Breast epithelium (tissue), 4 donors: Measurements from ENCODE around the gene HMCN2. TPM values are rescaled to one million over a fixed set of nuclear protein-coding genes. Genes with fewer than 3 reads are reported as not detected.

Experiments
- DNase-seq, 2 donors: peaks; one replicate each; pipeline ENCODE4 v3.0.0-alpha.2; 2019; ENCODE audit warnings: low spot score in 2 of 2
- H3K27ac ChIP-seq, 2 donors: fragments of 200-600 bp; sonication (generic) in 1 of 2; one replicate each; pipeline ENCODE4 v1.5.1; 2016 to 2019; ENCODE audit warnings: mild to moderate bottlenecking in 1 of 2
- H3K27me3 ChIP-seq, 2 donors: fragments of 200-600 bp; sonication (generic) in 1 of 2; one replicate each; pipeline versions ENCODE4 v1.5.1 to v1.6.0; 2017 to 2019; ENCODE audit warnings: control low read depth in 1 of 2, mild to moderate bottlenecking in 1 of 2
- H3K36me3 ChIP-seq: fragments of 200-600 bp; one replicate; pipeline ENCODE4 v1.5.1; 2019
- H3K4me1 ChIP-seq, 2 donors: fragments of 200-600 bp; sonication (generic); one replicate each; pipeline ENCODE4 v1.5.1; 2016 to 2019; ENCODE audit warnings: control low read depth in 1 of 2
- H3K4me3 ChIP-seq, 3 donors: fragments of 200-600 bp; sonication (generic); 1 replicate in 2 of 3; 2 replicates in 1 of 3; pipeline ENCODE4 v1.5.1; 2016 to 2019; ENCODE audit warnings: mild to moderate bottlenecking in 3 of 3, moderate library complexity in 2 of 3
- H3K9me3 ChIP-seq, 2 donors: fragments of 200-600 bp; sonication (generic) in 1 of 2; one replicate each; pipeline ENCODE4 v1.5.1; 2016 to 2019; ENCODE audit warnings: control low read depth in 1 of 2
- CTCF ChIP-seq, 3 donors: fragments of 450-650 bp; IDR thresholded peaks; one replicate each; pipeline ENCODE4 v1.5.1; 2016 to 2017; ENCODE audit warnings: antibody characterized with exemption in 3 of 3, mild to moderate bottlenecking in 3 of 3, moderate library complexity in 3 of 3
- POLR2A ChIP-seq: fragments of 450-650 bp; IDR thresholded peaks from one replicate; pipeline ENCODE4 v1.6.1; 2016; ENCODE audit warnings: antibody characterized with exemption, mild to moderate bottlenecking, moderate library complexity
- POLR2AphosphoS5 ChIP-seq, 3 donors: sonication (generic); formaldehyde crosslinking; IDR thresholded peaks; one replicate each; pipeline ENCODE4 v1.6.1; 2017; ENCODE audit warnings: antibody characterized with exemption in 3 of 3
- intact Hi-C: fragments of 100-400 bp; cut with DNase I; formaldehyde crosslinking; loops from one replicate; pipeline ENCODE4 v1.15.1; 2023; ENCODE audit warnings: low total_unique reads
- total RNA-seq, 3 donors: library from RNA; depleted of rRNA; stranded (reverse); fragments of >200 nt; gene quantifications; one replicate each; pipeline ENCODE4 v1.1.0, GENCODE V29; 2016

Gene HMCN2
- total RNA-seq, 3 donors from 2014 or later = 0.29 to 3.8 (median 0.98) TPM

GRCh38 chr9:130447193-130447816, 181.7 kb downstream of the HMCN2 start:
- peak in 1 of 2 donors; percentile 46 for DNase-seq
- Histone ChIP-seq H3K27ac (peak overlapping the region; percentile 83 to 92), H3K4me3 (peak overlapping the region in 1 of 3 donors; percentile 89), H3K27me3 (no peaks in the 10 kb centered on the region), H3K9me3 (no peaks in the 10 kb centered on the region), H3K36me3 (no peaks in the 10 kb centered on the region), H3K4me1 (peaks cover 24 to 44% of the 10 kb centered on the region in 2 donors)
- intact Hi-C loops = no loop called here
- no peak for TF ChIP-seq POLR2AphosphoS5 (IDR thresholded peaks at IDR 0.05)

DNA sequence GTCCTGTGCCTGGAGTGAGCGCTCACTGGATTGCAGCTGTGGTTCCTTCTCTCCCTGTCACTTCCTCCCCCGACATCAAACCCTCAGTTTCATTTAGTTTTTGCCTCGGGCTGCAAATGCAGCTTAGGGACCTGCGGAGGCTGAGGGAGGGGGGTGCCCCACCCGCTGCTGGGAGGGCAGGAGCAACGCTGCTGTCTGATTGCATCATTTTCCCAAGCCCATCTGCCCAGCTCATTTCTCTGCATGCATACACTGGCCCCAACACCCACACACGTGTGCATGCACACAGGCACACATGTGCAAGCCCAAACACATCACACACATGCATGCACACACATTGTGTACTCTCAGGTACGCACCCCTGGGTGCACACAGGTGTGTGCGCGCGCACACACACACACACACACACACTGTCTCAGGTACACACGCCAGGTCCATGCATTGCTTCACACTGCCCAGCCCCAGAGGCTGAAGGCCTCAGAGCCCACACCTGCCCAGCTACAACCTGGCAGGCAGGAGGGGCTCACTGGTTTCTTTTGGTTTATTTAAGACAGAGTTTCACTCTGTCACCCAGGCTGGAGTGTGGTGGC, 182.6 kb downstream of the HMCN2 start:
- no peak for TF ChIP-seq CTCF (IDR thresholded peaks at IDR 0.05)
- no peak for TF ChIP-seq POLR2AphosphoS5 (IDR thresholded peaks at IDR 0.05)
- TF ChIP-seq POLR2A = no peak
- Histone ChIP-seq H3K9me3 (no peaks in the 10 kb centered on the region), H3K4me1 (peaks cover 24 to 44% of the 10 kb centered on the region in 2 donors), H3K27ac (peak overlapping the region; percentile 83 to 92), H3K36me3 (no peaks in the 10 kb centered on the region), H3K27me3 (no peaks in the 10 kb centered on the region), H3K4me3 (peak overlapping the region in 1 of 3 donors; percentile 21)
- intact Hi-C loops = no loop called here
- no peak for DNase-seq

DNA sequence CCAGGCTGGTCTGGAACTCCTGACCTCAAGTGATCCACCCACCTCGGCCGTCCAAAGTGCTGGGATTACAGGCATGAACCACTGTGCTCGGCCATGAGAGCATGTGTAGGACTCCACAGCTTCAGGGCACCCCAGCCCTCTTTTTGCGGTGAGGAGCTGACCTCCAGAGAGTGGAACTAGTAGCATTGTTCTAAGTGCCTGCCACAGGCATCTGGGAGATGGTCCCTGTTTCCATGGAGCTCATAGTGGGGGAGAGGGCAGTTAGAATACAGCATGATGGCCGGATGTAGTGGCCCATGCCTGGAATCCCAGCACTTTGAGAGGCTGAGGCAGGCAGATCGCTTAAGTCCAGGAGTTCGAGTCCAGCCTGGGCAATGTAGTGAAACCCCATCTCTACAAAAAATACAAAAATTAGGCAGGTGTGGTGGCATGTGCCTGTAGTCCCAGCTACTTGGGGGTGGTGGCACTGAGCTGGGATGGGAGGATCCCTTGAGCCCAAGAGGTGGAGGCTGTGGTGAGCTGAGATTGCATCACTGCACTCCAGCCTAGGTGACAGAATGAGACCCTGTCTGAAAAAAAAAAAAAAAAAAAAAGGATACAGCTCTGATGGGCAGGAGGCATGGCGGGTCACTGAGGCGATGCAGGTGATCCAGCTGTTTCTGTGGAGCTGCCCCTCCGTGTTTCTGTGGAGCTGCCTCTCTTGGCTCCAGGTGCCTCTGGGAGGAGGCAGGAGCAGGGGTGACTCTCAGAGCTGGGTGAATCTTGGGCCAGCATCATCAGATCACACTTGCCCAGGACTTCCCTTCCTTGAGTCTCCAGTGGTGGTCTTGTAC, 183.4 kb downstream of the HMCN2 start:
- no peak for DNase-seq
- TF ChIP-seq POLR2AphosphoS5 (IDR thresholded peaks at IDR 0.05) (no peak), CTCF (IDR thresholded peaks at IDR 0.05) (no peak), POLR2A (no peak)
- no peaks in the 10 kb centered on the region for H3K36me3 ChIP-seq
- H3K27me3 ChIP-seq = no peaks in the 10 kb centered on the region
- H3K27ac ChIP-seq = no peak overlapping the region
- H3K4me3 ChIP-seq = no peak overlapping the region
- intact Hi-C loops = no loop called here
- no peaks in the 10 kb centered on the region for H3K9me3 ChIP-seq
- peaks cover 24 to 44% of the 10 kb centered on the region in 2 donors for H3K4me1 ChIP-seq

GRCh38 chr9:130450344-130451003, 184.9 kb downstream of the HMCN2 start:
- no peak for DNase-seq
- no peak for TF ChIP-seq CTCF (IDR thresholded peaks at IDR 0.05)
- TF ChIP-seq POLR2AphosphoS5 (IDR thresholded peaks at IDR 0.05) = no peak
- TF ChIP-seq POLR2A = no peak
- intact Hi-C loops = no loop called here
- no peaks in the 10 kb centered on the region for H3K36me3 ChIP-seq
- no peaks in the 10 kb centered on the region for H3K9me3 ChIP-seq
- no peaks in the 10 kb centered on the region for H3K27me3 ChIP-seq
- H3K4me1 ChIP-seq = peaks cover 23 to 42% of the 10 kb centered on the region in 2 donors
- H3K4me3 ChIP-seq = no peak overlapping the region
- H3K27ac ChIP-seq = no peak overlapping the region

DNA sequence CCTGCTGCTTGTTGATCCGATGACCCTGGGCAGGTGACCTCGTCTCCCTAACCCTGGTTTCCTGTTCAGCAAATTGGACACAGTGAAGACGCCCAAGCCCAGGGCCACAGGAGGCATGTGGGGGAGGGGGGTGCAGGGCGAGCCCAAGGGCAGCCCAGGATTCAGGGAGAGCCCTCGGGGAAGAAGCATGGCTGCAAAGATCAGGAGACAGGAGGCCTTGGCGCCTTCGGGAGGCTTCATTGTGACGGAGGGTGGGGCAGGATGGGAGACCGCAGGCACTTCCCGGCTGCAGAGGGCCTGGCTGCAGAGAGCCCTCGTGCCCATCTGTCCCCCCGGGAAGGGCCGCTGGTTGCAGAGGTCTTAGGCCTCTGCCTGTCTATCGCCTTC, 185.4 kb downstream of the HMCN2 start:
- peak overlapping the region in 1 of 2 donors; percentile 57 for H3K27ac ChIP-seq
- no peak overlapping the region for H3K4me3 ChIP-seq
- peaks cover 18 to 37% of the 10 kb centered on the region in 2 donors for H3K4me1 ChIP-seq
- TF ChIP-seq CTCF (IDR thresholded peaks at IDR 0.05) = no peak
- no peak for TF ChIP-seq POLR2AphosphoS5 (IDR thresholded peaks at IDR 0.05)
- TF ChIP-seq POLR2A = no peak
- no peaks in the 10 kb centered on the region for H3K27me3 ChIP-seq
- H3K36me3 ChIP-seq = no peaks in the 10 kb centered on the region
- DNase-seq = no peak
- no peaks in the 10 kb centered on the region for H3K9me3 ChIP-seq
- intact Hi-C loops = no loop called here
